IMR-90 (cell line): Measurements from ENCODE around the gene MIEF1. TPM values are rescaled to one million over a fixed set of nuclear protein-coding genes. Genes with fewer than 3 reads are reported as not detected.
A peak's percentile ranks its signal among the peaks of the same experiment; 100 is the strongest.

Experiments used
- ATAC-seq: fragments of 200-7000 bp; cut with Tn5 transposase; 2 replicates; pipeline ENCODE4 v1.9.1; 2020; ENCODE audit warnings: low read depth, mild to moderate bottlenecking, moderate library complexity
- BruUV-seq: library from RNA; stranded (reverse); fragments of 400-500 nt; replicated peaks from 2 replicates; lab custom pipeline; 2021; lab: Mats Ljungman, UMichigan
- CTCF ChIA-PET: fragments of 300-600 bp; formaldehyde crosslinking; extraction: SDS; loops from one replicate; lab custom pipeline; 2021; ENCODE audit warnings: antibody characterized with exemption; lab: Yijun Ruan, JAX
- POLR2A ChIA-PET: fragments of 300-600 bp; sonication (Branson Sonifier 250); formaldehyde crosslinking; loops from one replicate; lab custom pipeline; 2022; ENCODE audit warnings: antibody characterized with exemption; ENCODE audit not compliant: unreplicated experiment; lab: Charles Lee
- DNase-seq: peaks from one replicate; pipeline ENCODE4 v3.0.0; 2013
- H2AFZ ChIP-seq: replicated peaks from 2 replicates; pipeline ENCODE3; 2013; ENCODE audit warnings: low read length, mild to moderate bottlenecking; ENCODE audit not compliant: poor library complexity
- H2AK5ac ChIP-seq: 2 replicates; pipeline ENCODE4 v1.6.1; 2013; ENCODE audit warnings: low read depth, low read length, inconsistent platforms
- H2AK9ac ChIP-seq: replicated peaks from 2 replicates; pipeline ENCODE3; 2013; ENCODE audit warnings: mild to moderate bottlenecking, low read depth, low read length, moderate library complexity; ENCODE audit not compliant: poor library complexity
- H2BK120ac ChIP-seq: 2 replicates; pipeline ENCODE4 v1.6.1; 2013; ENCODE audit warnings: low read depth, low read length, inconsistent platforms
- H2BK15ac ChIP-seq: 3 replicates; pipeline ENCODE4 v1.6.1; 2013; ENCODE audit warnings: low read depth, low read length, inconsistent platforms
- H2BK20ac ChIP-seq: 2 replicates; pipeline ENCODE4 v1.6.1; 2013; ENCODE audit warnings: low read depth, mild to moderate bottlenecking, inconsistent platforms, low read length, moderate library complexity
- H2BK5ac ChIP-seq: 2 replicates; pipeline ENCODE4 v1.6.1; 2013; ENCODE audit warnings: mild to moderate bottlenecking, low read depth, low read length, inconsistent platforms; ENCODE audit not compliant: poor library complexity, severe bottlenecking
- H3K14ac ChIP-seq: replicated peaks from 2 replicates; pipeline ENCODE4 v1.6.1; 2013; ENCODE audit warnings: low read depth, low read length, inconsistent platforms
- H3K18ac ChIP-seq: 2 replicates; pipeline ENCODE4 v1.6.1; 2013; ENCODE audit warnings: low read depth, low read length, control low read depth
- H3K23ac ChIP-seq: 2 replicates; pipeline ENCODE4 v1.6.1; 2013; ENCODE audit warnings: low read depth, low read length, inconsistent platforms
- H3K27ac ChIP-seq: 2 replicates; pipeline ENCODE4 v1.5.1; 2013; ENCODE audit warnings: mild to moderate bottlenecking, control low read depth, low read length; ENCODE audit not compliant: insufficient read depth
- H3K27me3 ChIP-seq: 2 replicates; pipeline ENCODE4 v1.6.1; 2013; ENCODE audit warnings: low read length; ENCODE audit not compliant: control insufficient read depth, insufficient read depth
- H3K36me3 ChIP-seq: 2 replicates; pipeline ENCODE4 v1.6.1; 2013; ENCODE audit warnings: low read length, mixed read lengths; ENCODE audit not compliant: control insufficient read depth, insufficient read depth
- H3K4ac ChIP-seq: 2 replicates; pipeline ENCODE4 v1.6.1; 2013; ENCODE audit warnings: low read depth, low read length, inconsistent platforms
- H3K4me1 ChIP-seq: 2 replicates; pipeline ENCODE4 v1.6.1; 2013; ENCODE audit warnings: low read length, mixed read lengths; ENCODE audit not compliant: control insufficient read depth, insufficient read depth
- H3K4me2 ChIP-seq: 2 replicates; pipeline ENCODE4 v1.6.1; 2013; ENCODE audit warnings: low read depth, mild to moderate bottlenecking, control low read depth, low read length, moderate library complexity
- H3K4me3 ChIP-seq: 2 replicates; pipeline ENCODE4 v1.5.1; 2013; ENCODE audit warnings: low read depth, mild to moderate bottlenecking, control low read depth, low read length, moderate library complexity; ENCODE audit not compliant: insufficient read depth
- H3K56ac ChIP-seq: 2 replicates; pipeline ENCODE4 v1.6.1; 2013; ENCODE audit warnings: low read length, inconsistent platforms; ENCODE audit not compliant: insufficient read depth; ENCODE audit errors: extremely low read depth
- H3K79me1 ChIP-seq, 2 experiments: 2 replicates each; pipeline ENCODE4 v1.6.1; 2013; ENCODE audit warnings: low read length in 2 of 2, inconsistent platforms in 1 of 2, low read depth in 1 of 2
- H3K9ac ChIP-seq: 2 replicates; pipeline ENCODE4 v1.6.1; 2013; ENCODE audit warnings: low read depth, low read length, control low read depth
- H3K9me1 ChIP-seq: 2 replicates; pipeline ENCODE4 v1.6.1; 2013; ENCODE audit warnings: low read length, inconsistent platforms; ENCODE audit not compliant: insufficient read depth
- H3K9me3 ChIP-seq: 2 replicates; pipeline ENCODE4 v1.6.1; 2013; ENCODE audit warnings: low read length; ENCODE audit not compliant: control insufficient read depth, insufficient read depth
- H4K20me1 ChIP-seq: 2 replicates; pipeline ENCODE4 v1.6.1; 2013; ENCODE audit warnings: low read length, inconsistent platforms; ENCODE audit not compliant: insufficient read depth
- H4K5ac ChIP-seq: 2 replicates; pipeline ENCODE4 v1.6.1; 2013; ENCODE audit warnings: mild to moderate bottlenecking, low read depth, low read length, control low read depth
- H4K8ac ChIP-seq, 2 experiments: 2 replicates each; pipeline ENCODE4 v1.6.1; 2013; ENCODE audit warnings: low read depth in 2 of 2, low read length in 2 of 2, control low read depth in 1 of 2, inconsistent platforms in 1 of 2
- H4K91ac ChIP-seq: 2 replicates; pipeline ENCODE4 v1.6.1; 2013; ENCODE audit warnings: low read depth, low read length, inconsistent platforms; ENCODE audit not compliant: insufficient read depth
- BHLHE40 ChIP-seq: fragments of 150-350 bp; IDR thresholded peaks from 2 replicates; pipeline ENCODE4 v1.6.1; 2016; ENCODE audit warnings: mild to moderate bottlenecking, low read depth, low read length
- CEBPB ChIP-seq: IDR thresholded peaks from 2 replicates; pipeline ENCODE4 v1.6.1; 2012; ENCODE audit warnings: low read depth, low read length, improper control_type of control experiment
- CHD1 ChIP-seq: IDR thresholded peaks from 2 replicates; pipeline ENCODE4 v1.6.1; 2012; ENCODE audit warnings: low read depth, low read length, improper control_type of control experiment
- CTCF ChIP-seq: conservative IDR thresholded peaks from 2 replicates; pipeline ENCODE4 v1.5.1; 2012; ENCODE audit warnings: mild to moderate bottlenecking, low read depth, low read length, improper control_type of control experiment
- FOS ChIP-seq: fragments of 150-350 bp; IDR thresholded peaks from 2 replicates; pipeline ENCODE4 v1.6.1; 2016; ENCODE audit warnings: low read depth, low read length
- RFX5 ChIP-seq: IDR thresholded peaks from 2 replicates; pipeline ENCODE4 v1.8.0; 2012; ENCODE audit warnings: low read depth, mild to moderate bottlenecking, low read length, moderate library complexity
- SMC3 ChIP-seq: fragments of 150-350 bp; IDR thresholded peaks from 2 replicates; pipeline ENCODE4 v1.6.1; 2016; ENCODE audit warnings: low read depth, mild to moderate bottlenecking, antibody characterized with exemption, low read length, moderate library complexity
- USF2 ChIP-seq: fragments of 150-350 bp; IDR thresholded peaks from 2 replicates; pipeline ENCODE4 v1.6.1; 2017; ENCODE audit warnings: mild to moderate bottlenecking, antibody characterized with exemption, low read length, low read depth
- WGBS, 2 experiments: methylation state at CpG; one replicate each; pipeline versions ENCODE4 v1.1.5 to v1.1.7; 2013; ENCODE audit warnings: missing lambda C conversion rate in 2 of 2; ENCODE audit not compliant: insufficient read length in 1 of 2; ENCODE audit errors: extremely low coverage in 2 of 2; 5-methylcytosine and 5-hydroxymethylcytosine counted together
- dilution Hi-C: fragments of 300-500 bp; cut with HindIII; formaldehyde crosslinking; loops from one replicate; pipeline ENCODE4 v1.14.3; 2018; ENCODE audit warnings: low sequenced_read_pairs; ENCODE audit not compliant: unreplicated experiment
- in situ Hi-C: fragments of 300-500 bp; cut with MboI; formaldehyde crosslinking; loops from 3 replicates; pipeline ENCODE4 v1.14.3; 2019; ENCODE audit warnings: low sequenced_read_pairs, inconsistent platforms, mixed read lengths
- intact Hi-C: fragments of 100-400 bp; cut with micrococcal nuclease; formaldehyde crosslinking; loops from 2 replicates; pipeline ENCODE4 v1.10.0; 2022
- polyA plus RNA-seq, 3 experiments: library from polyadenylated mRNA; depleted of rRNA; stranded (reverse); fragments of >200 nt; gene quantifications; 2 replicates each; pipeline ENCODE4 v1.2.3, GENCODE V29; 2012; ENCODE audit warnings: low replicate concordance in 1 of 3
- total RNA-seq: library from RNA; depleted of rRNA; stranded (reverse); fragments of >200 nt; gene quantifications from 2 replicates; pipeline ENCODE4 v1.2.3, GENCODE V29; 2012

MIEF1 gene
- total and polyA plus RNA-seq, 2 of the 4 experiments (the other 2 are of a cell fraction), result 9.7 to 16.9 TPM

- BruUV-seq, result no TSS peak
- WGBS, 2 experiments, result 0% methylated on average over 25 of the region's 47 CpGs; no CpG with 5 or more reads in 1 of the 2 experiments
These were observed 17.7 kb downstream of the MIEF1 start for GRCh38 chr22:39519681-39520225.

More at GRCh38 chr22:39519681-39520225, 17.7 kb downstream of the MIEF1 start:
- Histone ChIP-seq H4K8ac (peak overlapping the region; percentile 91; a peak in 3 of 4 replicates), H2BK5ac (peak overlapping the region; percentile 48), H4K91ac (peak overlapping the region; percentile 41), H3K56ac (peak overlapping the region; percentile 91; the same call in 1 of the 2 replicates), H2BK120ac (no peak overlapping the region; the same call in 1 of the 2 replicates), H3K4me1 (peaks cover 4% of the 10 kb centered on the region), H2AK9ac (peak overlapping the region; percentile 59), H2BK15ac (no peak overlapping the region; the same call in 2 of the 3 replicates), H3K79me1 (peaks cover 25 to 66% of the 10 kb centered on the region in 2 experiments), H3K4me3 (peak overlapping the region; percentile 89), H3K9me1 (peaks cover 4% of the 10 kb centered on the region; the same call in 1 of the 2 replicates), H3K9ac (peak overlapping the region; percentile 90), H3K23ac (no peak overlapping the region), H3K36me3 (peaks cover 41% of the 10 kb centered on the region), H3K27me3 (no peaks in the 10 kb centered on the region), H4K5ac (peak overlapping the region; percentile 37; the same call in 1 of the 2 replicates), H3K14ac (peak overlapping the region; percentile 36; the same call in 1 of the 2 replicates), H2BK20ac (no peak overlapping the region), H3K27ac (peak overlapping the region; percentile 75), H3K9me3 (no peaks in the 10 kb centered on the region), H2AK5ac (peak overlapping the region; percentile 71), H3K18ac (no peak overlapping the region), H2AFZ (peak overlapping the region; percentile 96), H3K4ac (peak overlapping the region; percentile 86), H4K20me1 (peaks cover 48% of the 10 kb centered on the region), H3K4me2 (peak overlapping the region; percentile 97)
- ATAC-seq (peak; percentile 76), DNase-seq (peak; percentile 99)
- in situ Hi-C loops (loop anchor here (10.0 kb wide), 2 partner anchors 115 to 205 kb away; partner anchors contain the start of gene RPL3), intact Hi-C loops (loop anchor here (1.0 to 10.0 kb wide), 6 partner anchors 17 to 347 kb away; partner anchors contain the start of genes MIEF1 and RPL3), dilution Hi-C loops (no loop called here)
- ChIA-PET CTCF (interaction anchor here (0.6 to 0.7 kb wide), 2 partner anchors 120 to 200 kb away, joined by 3 read pairs; partner anchors contain the start of genes RPL3 and TAB1), POLR2A (interaction anchor here (0.5 to 1.2 kb wide), 7 partner anchors 9 to 898 kb away, joined by 3 to 8 read pairs (median 4); partner anchors contain the start of genes MIEF1 and TAB1)
- TF ChIP-seq RFX5 (no peak), SMC3 (no peak), USF2 (no peak), CTCF (peak; percentile 26), FOS (peak; percentile 17; the same call in 1 of the 2 replicates), CEBPB (no peak), CHD1 (no peak), BHLHE40 (no peak)
